ENCODE data around the gene LMNB1.
"Not testable (repeated sequence)": the region's sequence is repeated elsewhere in the genome, so short reads cannot be mapped to it uniquely, and the experiment has no call there.

The LMNB1 gene, protein sequence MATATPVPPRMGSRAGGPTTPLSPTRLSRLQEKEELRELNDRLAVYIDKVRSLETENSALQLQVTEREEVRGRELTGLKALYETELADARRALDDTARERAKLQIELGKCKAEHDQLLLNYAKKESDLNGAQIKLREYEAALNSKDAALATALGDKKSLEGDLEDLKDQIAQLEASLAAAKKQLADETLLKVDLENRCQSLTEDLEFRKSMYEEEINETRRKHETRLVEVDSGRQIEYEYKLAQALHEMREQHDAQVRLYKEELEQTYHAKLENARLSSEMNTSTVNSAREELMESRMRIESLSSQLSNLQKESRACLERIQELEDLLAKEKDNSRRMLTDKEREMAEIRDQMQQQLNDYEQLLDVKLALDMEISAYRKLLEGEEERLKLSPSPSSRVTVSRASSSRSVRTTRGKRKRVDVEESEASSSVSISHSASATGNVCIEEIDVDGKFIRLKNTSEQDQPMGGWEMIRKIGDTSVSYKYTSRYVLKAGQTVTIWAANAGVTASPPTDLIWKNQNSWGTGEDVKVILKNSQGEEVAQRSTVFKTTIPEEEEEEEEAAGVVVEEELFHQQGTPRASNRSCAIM

DNA sequence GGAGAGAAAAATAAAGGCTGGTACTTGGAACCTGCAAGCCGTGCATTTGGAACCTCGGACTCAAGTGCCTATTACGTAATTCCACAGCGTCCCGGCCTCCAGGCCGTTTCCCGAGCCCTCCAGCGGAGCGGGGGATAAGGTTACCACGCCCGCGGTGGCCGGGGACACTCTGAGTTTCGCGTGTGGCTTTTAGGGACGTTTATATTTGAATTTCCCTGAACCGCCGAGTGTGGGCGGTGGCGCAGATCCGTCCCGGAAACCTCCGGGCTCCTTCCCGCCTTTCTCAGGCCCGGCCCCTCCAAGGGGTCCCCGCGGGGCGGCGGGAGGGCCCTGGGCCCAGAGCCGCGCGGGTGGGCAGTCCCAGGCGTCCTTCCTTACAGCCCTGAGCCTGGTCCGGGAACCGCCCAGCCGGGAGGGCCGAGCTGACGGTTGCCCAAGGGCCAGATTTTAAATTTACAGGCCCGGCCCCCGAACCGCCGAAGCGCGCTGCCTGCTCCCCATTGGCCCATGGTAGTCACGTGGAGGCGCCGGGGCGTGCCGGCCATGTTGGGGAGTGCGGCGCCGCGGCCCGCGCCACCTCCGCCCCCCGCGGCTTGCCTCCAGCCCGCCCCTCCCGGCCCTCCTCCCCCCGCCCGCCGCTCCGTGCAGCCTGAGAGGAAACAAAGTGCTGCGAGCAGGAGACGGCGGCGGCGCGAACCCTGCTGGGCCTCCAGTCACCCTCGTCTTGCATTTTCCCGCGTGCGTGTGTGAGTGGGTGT lies at the start of gene LMNB1:
Gene LMNB1 (plus strand): TSS at position 638 of the 758 bp plus-strand sequence. CDS start 373 bp downstream, outside the sequence.
- peak; percentile 80 for DNase-seq

DNA sequence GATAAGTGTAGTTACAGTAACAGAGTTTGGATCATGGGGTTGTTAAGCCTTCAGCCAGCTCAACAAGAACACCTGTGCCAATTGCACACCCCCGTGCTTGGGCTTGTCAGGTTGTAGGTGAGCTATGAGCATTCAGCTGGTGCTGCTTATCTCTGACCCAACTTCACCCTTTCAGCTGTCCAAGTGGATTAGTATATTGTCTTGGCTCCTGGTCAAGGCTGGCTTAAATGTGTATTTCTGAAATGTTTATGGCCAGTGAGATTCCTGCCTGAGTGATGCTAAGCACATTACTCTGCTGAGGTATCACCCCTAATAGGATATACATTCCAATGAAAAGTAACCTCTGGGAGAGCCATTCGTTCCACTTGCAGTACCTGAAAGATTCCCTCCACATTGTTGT lies 44.2 kb upstream of the LMNB1 start:
- no peak for DNase-seq

DNA sequence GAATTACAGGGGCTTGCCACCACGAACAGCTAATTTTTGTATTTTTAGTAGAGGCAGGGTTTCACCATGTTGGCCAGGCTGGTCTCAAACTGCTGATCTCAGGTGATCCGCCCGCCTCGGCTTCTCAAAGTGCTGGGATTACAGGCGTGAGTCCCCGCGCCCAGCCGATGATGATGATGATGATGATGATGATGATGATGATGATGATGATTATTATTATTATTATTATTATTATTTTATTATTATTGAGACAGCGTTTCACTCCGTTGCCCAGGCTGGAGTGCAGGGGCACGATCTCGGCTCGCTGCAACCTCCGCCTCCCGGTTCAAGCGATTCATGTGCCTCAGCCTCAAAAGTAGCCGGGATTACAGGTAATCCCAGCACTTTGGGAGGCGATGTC lies 42.4 kb upstream of the LMNB1 start:
- DNase-seq = not testable (repeated sequence)

DNA sequence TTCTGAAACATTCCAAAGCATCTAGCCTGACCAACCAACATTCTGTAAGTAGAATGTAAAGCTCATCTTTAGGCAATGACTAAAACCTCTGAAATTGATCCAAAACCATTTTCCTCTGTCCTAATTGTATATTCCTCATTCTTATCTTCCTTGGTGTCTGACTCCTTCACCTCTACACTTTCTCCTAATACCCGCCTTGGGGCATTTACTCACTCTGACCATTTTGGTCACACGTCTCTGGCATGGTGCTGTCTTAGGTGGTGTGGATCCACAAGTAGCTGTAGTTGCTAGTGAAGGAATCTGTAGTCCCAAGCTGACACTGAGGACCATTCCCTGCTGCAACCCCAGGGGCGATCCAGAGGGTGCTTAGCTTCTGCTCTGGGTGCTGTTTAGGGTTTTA lies 40.8 kb upstream of the LMNB1 start:
- no peak for DNase-seq

DNA sequence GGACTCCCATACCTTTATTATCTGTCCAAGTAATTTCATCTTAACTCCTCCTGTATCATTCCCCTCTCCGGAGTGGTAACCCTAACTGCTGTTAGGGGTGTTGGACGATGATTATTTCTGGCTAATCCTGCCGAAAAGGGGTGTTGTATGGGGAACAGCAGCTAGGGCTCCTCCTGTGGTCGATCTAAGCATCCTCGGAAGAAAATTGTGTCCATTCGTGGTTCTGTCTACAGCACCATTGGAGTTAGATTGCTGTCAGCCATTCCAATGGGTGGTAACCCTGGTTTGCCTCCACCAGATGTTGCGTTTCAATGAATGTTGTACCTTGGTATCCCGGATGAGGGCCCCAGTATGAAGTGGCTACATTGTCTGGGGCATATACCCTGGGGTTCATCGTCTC lies 35.6 kb upstream of the LMNB1 start:
- DNase-seq = no peak

DNA sequence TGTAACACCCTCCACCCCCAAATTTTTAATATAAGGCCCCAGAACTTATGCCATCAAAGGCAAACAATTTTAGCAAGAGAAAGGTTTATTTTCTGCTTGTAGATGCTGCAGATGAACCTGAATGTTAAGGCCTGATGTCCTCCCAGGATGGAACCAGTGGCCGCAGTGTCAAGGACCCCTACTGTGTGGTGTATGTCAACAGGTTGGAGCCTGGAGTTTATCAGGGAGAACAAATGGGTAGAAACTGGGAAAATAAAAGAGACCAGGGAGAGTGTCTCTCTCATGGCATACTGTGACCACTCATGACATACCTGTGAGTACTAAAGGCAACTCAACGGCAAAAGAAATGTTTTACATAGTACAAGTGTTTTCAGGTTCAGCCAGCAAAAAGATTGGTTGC lies 34.5 kb upstream of the LMNB1 start:
- DNase-seq = no peak

DNA sequence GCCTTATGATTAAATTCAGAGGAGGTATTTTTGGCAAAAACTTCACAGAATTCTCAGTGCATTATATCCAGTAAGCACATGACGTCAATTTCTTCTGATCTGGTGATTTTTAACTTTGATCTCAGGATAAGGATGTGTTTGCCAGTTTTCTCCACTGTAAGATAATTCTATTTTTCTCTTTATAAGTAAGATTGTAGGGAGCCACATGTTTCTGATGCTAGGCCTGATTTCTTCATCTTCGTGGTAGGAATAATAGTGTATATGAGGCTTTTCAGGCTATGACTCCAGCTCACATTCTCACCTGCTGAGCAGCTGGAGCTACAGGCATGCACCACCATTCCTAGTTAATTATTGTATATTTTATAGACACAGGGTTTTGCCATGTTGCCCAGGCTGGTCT lies 32.1 kb upstream of the LMNB1 start:
- DNase-seq = no peak

DNA sequence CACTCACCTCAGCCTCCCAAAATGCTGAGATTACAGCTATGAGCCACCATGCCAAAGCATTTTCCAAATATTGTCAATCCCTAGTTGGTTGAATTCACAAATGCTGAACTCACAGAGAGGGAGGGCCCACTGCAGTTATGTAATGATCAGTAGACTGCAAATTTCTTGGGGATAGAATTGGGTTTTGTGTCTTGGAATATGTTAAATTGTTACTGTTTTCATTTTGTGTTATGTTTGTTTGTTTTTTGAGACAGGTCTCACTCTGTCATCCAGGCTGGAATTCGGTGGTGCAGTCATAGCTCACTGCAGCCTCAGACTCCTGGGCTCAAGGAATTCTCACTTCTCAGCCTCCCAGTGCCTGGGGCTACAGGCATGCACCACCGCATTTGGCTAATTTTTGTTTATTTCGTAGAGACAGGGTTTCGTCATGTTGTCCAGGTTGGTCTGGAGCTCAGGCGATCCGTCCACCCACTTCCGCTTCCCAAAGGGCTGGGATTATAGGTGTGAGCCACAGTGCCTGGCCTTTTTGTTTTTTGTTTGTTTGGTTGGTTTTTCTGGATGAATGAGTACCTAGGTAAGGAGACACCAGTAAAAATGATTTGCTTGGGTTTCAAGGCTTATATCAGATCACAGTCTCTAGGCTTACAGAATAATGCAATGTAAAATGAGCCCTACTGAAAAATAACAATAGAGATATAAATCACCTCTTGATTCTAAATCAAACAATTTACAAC lies 31.5 kb upstream of the LMNB1 start:
- no peak for DNase-seq

DNA sequence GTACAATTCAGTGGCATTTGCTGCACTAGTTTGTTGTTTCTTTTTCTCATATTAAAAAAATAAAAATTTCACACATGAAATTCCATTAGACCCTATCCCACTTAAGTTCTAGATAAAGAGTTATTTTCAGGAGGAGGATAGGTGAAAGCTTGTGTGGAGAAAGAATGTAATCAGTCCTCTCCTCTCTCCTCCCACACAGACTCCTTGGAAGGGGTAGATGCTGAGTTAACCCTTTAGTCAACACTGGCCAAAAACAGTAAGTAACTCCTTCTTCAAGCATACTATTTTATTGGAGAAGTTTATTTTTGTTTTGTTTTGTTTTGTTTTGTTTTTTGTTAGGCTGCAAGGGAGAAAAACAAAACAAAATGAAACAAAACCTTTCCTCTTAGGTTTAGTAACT lies 30.6 kb upstream of the LMNB1 start:
- DNase-seq = no peak

DNA sequence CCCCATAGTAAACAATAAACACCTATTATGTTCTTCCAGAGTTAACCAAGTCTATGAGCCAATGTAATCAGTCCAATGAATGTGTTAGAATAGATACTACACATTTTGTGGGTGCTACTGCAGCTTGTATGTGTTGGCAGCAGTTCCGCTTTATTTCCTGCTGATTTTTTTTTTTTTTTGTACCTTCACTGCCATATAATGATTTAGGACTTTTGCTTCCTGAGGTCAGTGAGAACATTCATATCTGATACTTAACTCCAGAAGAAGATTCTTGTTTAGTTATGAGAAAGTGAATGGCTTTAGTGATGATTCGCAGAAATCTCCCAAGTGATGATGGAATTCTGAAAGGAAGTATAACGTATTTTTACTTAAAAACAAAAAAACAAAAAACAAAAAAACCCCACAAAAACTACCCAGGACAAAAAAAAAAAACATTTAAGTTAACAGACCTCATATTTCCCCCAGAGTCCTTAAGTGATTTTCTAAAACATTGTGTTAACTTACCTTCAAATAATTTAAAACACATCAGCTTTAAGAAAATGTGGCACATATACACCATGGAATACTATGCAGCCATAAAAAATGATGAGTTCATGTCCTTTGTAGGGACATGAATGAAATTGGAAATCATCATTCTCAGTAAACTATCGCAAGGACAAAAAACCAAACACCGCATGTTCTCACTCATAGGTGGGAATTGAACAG lies 24.7 kb upstream of the LMNB1 start:
- DNase-seq = no peak

DNA sequence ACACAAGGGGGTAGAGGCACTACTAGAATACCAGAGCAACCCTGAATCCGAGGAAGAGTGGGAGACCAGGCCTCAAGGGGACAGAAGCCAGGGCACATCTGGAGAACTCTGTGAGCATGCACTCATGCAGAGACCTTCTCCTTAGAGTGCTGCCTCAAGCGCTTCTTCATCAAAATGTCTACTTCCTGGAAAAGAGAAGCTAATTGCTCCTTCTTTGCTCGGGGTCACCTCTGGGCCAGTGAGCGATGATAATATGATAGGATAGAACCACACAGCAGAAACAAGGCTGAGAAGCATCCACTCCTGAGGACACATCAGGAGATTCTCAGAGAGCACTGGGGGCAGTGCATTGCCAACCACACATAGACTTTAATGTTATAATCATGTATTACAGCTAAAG lies 23.7 kb upstream of the LMNB1 start:
- no peak for DNase-seq

DNA sequence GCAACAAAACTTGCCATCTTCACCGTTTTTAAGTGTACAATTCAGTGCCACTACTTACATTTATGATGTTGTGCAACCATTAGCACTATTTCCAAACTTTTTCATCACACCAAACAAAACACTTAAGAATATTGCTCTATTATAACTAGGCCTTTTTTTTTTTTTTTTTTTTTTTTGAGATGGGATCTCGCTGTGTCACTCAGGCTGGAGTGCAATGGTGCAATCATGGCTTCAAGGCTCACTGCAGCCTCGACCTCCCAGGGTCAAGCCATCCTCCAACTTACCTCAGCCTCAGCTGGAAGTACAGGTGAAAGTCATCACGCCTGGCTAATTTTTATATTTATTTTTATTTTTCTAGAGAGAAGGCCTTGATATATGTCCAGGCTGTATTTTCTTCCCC lies 22.3 kb upstream of the LMNB1 start:
- DNase-seq = no peak

DNA sequence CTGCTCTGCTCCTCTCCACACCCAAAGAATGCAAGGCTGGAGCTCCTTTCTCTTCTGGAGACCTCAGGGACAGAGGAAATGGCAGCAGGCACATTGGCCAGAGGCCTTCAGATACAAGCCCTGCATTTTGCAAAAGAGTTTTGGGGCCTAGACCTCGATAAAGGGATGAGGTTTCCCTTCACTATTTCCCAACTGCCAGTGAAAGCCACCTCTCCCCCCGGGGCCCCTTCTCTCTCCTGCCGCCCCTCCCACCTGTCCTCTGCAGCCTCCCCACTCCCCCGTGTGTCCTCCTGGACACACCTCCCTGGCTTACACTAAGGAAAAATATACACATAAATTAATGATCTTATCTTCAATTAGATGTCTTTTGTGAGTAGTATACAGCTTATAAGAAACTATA lies 21.3 kb upstream of the LMNB1 start:
- DNase-seq = no peak

DNA sequence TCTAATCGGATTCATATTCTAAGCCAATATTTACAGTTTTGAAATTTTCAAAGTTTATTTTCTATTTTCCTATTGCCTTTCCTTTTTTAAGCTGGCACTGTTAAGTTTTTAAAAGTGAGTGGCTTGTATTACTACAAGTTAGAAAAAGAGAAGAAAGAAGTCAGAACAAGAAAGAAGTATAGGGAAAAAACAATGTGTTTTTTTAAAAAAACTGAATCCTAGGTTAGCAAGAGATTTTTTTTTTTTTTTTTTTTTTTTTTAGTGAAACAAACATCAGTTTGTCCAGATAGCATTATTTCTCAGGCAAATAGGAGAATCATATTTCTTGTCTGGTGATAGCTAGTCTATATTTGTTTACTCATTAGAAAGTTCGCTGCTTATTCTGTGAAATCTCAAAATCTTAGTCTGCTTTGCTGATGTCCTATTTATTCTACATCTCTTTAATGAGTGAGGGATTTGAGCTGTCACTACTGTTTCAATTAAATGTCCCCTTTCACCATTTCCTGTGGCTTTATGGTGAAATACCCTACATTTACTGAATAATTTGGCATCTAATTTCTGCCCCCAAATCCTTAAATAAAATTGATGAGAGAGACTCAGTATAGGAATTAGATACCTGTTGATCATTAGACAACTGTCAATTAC lies 19.1 kb upstream of the LMNB1 start:
- DNase-seq = no peak

DNA sequence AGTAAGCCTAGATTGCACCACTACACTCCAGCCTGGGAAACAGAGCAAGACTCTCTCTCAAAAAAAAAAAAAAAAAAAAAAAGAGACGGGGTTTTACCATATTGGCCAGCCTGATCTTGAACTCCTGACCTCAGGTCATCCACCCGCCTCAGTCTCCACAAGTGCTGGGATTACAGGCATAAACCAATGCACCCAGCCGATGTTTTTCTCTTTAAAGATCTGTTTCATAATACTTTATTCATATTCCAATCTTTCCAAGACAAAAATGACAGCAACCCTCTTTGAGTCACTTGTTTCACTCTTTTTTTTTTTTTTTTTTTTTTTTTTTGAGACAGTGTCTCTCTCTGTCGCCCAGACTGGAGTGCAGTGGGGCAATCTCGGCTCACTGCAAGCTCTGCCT lies 13.6 kb upstream of the LMNB1 start:
- no peak for DNase-seq

DNA sequence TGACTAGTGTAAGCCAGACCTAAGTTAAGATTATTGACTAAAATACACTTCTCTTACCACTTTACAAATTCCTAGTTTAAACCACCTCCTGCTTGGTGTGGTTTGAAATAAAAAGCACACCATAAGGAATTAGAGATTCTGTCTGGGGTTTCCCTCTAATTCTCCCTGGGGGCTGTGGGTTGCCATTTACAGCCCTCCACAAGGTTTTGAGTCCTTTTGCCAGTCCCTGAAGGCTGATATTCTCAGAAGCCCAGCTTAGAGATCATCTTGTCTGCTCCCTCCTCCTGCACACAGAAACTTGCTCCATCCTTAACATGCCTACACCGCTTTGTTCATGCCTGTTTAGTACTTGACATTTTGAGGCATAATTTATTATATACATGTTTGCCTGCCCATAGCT lies 7.2 kb upstream of the LMNB1 start:
- DNase-seq = no peak

DNA sequence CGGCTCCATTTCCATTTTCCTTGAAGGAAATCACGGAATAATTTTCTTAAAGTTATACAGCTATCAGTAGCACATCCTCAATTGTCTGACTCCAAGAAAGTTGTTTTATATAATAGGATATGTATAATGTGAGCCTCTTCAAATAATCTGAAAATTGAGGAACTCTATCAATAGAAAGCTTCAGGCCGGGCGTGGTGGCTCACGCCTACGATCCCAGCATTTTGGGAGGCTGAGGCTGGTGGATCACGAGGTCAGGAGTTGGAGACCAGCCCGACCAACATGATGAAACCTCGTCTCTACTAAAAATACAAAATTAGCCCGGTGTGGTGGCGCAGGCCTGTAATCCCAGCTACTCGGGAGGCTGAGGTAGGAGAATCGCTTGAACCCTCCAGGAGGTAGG lies 3.4 kb upstream of the LMNB1 start:
- not testable (repeated sequence) for DNase-seq

DNA sequence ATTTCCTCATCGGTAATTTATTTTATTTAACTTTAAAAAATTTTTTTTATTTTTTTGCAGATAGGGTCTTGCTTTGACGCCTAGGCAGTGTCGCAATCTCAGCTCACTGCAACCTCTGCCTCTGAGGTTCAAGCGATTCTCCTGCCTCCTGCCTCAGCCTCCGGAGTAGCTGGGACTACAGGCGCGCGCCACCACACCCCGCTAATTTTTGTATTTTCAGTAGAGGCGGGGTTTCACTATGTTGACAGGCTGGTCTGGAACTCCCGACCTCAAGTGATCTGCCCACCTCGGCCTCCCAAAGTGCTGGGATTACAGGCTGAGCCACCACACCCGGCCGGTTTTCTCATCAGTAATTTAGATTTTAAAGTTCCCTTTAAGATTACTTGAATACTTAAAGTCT lies 2.3 kb upstream of the LMNB1 start:
- not testable (repeated sequence) for DNase-seq

DNA sequence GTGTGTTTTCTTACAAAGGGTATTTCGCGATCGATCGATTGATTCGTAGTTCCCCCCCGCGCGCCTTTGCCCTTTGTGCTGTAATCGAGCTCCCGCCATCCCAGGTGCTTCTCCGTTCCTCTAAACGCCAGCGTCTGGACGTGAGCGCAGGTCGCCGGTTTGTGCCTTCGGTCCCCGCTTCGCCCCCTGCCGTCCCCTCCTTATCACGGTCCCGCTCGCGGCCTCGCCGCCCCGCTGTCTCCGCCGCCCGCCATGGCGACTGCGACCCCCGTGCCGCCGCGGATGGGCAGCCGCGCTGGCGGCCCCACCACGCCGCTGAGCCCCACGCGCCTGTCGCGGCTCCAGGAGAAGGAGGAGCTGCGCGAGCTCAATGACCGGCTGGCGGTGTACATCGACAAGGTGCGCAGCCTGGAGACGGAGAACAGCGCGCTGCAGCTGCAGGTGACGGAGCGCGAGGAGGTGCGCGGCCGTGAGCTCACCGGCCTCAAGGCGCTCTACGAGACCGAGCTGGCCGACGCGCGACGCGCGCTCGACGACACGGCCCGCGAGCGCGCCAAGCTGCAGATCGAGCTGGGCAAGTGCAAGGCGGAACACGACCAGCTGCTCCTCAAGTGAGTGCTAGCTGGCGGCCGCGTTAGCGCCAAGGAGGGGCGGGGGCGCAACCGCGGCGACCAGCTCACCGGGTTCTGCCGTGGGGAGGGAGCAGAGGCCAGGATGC lies 480 bp downstream of the LMNB1 start:
- peak; percentile 32 for DNase-seq

DNA sequence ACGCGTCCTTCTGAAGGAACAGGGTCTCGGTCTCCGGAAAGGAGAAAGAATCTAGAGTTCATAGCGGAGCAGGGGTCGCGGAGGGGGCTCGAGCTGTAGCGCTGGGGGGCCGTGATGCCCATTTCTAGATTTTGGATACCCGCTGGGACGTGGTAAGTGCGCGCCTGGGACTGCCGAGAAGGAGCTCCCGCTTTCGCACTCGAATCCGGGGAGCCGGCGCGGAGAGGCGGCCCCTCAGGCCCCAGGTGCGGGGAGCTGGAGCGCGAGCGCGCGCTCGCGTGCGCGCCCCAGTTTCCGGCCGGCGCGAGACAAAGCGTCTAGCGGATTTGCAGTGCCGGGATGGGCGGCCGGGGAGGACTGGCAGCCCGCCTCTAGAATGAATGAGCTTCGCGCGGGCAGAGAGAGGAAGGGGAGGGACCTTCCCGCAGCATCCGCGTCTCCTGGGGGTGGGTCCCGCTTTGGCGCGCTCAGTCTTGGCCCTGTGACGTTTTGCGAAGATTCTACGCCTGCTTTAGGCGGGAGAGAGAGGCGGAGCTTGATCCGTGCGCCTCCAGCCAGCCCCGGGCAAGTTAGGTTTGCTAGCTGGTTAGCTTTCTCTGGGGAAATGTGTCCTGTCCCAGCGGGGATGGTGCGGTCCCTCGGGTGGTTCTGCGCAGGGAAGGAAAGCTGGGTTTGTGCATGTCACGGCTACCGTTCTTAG lies 1.2 kb downstream of the LMNB1 start:
- DNase-seq = peak; percentile 83

Measured in NCI-H526 treated with DMSO at 0.1 percent for 48 hours (cell line).